Measurements from ENCODE around the gene ZNF343. TPM values are rescaled to one million over a fixed set of nuclear protein-coding genes. Genes with fewer than 3 reads are reported as not detected.

ZNF343 gene
- 13.4 TPM for total RNA-seq (2021; ENCODE audit: unreplicated experiment)
- polyA plus RNA-seq (2012; ENCODE audit: insufficient read length) = 4.7 TPM
- percentile 46 among the genes with signal in this experiment for Bru-seq, nascent RNA
- BruChase-seq, experiment 1, labeled RNA remaining after a 2-hour chase = percentile 54 among the genes with signal in this experiment
- percentile 50 among the genes with signal in this experiment for BruChase-seq, experiment 2, labeled RNA remaining after a 6-hour chase
- long read RNA-seq, transcript ZNF343-201 (6 exons, 3,632 nt) = major isoform, 9 of 22 reads
- long read RNA-seq, partial matches to known transcripts = 0 of 22 reads
- long read RNA-seq, other reads (novel, unspliced or antisense) = 13 of 22 reads

DNA sequence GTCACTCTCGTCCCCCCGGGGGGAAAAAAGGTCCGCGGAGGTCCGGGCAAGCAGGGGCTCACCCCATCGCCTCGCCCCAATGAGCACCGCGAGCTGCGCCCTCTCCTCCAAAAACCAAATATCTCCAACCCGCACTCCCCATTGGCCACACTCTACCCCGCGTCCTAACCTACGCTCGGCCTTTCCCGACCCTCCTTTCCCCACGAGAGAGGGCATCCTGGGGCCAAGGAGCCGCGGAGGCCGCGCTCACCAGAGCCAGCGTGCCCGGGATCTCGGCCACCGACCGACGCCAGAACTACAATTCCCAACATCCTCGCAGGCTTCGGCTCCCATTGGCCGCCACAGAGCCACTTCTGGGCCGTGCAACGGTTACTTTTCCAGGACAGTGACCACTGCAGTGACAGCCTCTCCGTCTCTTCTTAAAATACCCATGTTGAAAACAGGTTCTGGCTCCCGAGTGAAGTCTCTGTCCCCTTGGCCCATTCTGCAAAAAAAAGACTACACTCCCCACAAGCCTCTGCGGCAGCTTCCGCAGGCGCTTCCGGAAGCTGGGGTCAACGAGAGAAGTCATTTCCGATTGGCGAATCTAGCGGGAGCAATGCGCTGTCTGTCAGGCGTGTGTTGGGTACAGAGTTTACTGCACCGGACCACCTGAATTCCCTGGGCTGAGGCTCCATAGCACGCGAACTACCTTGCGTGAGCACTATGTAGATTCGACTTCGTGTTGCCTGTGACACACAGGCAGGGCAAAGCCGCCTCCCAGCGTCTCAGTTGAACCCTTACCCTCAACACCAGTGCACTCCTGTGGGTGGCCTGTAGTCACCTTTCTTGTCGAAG, at the start of gene ZNF343:
Gene ZNF343 (minus strand): TSS at position 285 of the 837 bp plus-strand sequence. CDS start 15,020 bp downstream, outside the sequence.
- in situ Hi-C loops (cut with HindIII; ENCODE audit: low pct_unique_long_range_greater_than_20kb, low sequenced_read_pairs) = no loop called here
- BruUV-seq (replicated peaks) = no TSS peak
- peak; percentile 69 for DNase-seq (ENCODE audit: low read depth, low spot score)
- ChIA-PET POLR2A (no interaction called here), CTCF (interaction anchor here (1.5 kb wide), 1 partner anchor 13 kb away, joined by 4 read pairs; no protein-coding TSS in a partner anchor)
- peak within 1 kb of the TSS; percentile 97 for H3K27ac ChIP-seq (ENCODE audit: low read length)
- H3K9me3 ChIP-seq (ENCODE audit: control insufficient read depth, insufficient read depth, low read depth, low read length) = no peaks in the 10 kb centered on the region
- peak within 1 kb of the TSS; percentile 73 to 96 for H3K4me3 ChIP-seq (ENCODE audit: low read depth in 2 of 2, low read length in 2 of 2)
- peaks cover 7% of the 10 kb centered on the region for H3K4me1 ChIP-seq (ENCODE audit: control insufficient read depth, insufficient read depth, low read length)
- ATAC-seq = peak; percentile 98
- no peaks in the 10 kb centered on the region; the same call in 1 of the 2 replicates for H3K27me3 ChIP-seq (ENCODE audit: control insufficient read depth, insufficient read depth, low read length)
- peaks cover 4% of the 10 kb centered on the region; the same call in 1 of the 2 replicates for H3K36me3 ChIP-seq (ENCODE audit: control insufficient read depth, insufficient read depth, low read length)
- intact Hi-C loops (cut with micrococcal nuclease; ENCODE audit: unreplicated experiment) = no loop called here
- TF ChIP-seq TCF7L2 (IDR thresholded peaks at IDR 0.05; ENCODE audit: low read depth, low read length) (no peak), SIN3A (IDR thresholded peaks at IDR 0.05; ENCODE audit: borderline replicate concordance, insufficient read depth, low read depth, low read length) (0 out of 2 replicates have a peak, but pooled peaks have one; percentile 5), POLR2AphosphoS5 (IDR thresholded peaks at IDR 0.05; ENCODE audit: low read depth, low read length) (peak; percentile 76)
- TF ChIP-seq, protein P1, sequence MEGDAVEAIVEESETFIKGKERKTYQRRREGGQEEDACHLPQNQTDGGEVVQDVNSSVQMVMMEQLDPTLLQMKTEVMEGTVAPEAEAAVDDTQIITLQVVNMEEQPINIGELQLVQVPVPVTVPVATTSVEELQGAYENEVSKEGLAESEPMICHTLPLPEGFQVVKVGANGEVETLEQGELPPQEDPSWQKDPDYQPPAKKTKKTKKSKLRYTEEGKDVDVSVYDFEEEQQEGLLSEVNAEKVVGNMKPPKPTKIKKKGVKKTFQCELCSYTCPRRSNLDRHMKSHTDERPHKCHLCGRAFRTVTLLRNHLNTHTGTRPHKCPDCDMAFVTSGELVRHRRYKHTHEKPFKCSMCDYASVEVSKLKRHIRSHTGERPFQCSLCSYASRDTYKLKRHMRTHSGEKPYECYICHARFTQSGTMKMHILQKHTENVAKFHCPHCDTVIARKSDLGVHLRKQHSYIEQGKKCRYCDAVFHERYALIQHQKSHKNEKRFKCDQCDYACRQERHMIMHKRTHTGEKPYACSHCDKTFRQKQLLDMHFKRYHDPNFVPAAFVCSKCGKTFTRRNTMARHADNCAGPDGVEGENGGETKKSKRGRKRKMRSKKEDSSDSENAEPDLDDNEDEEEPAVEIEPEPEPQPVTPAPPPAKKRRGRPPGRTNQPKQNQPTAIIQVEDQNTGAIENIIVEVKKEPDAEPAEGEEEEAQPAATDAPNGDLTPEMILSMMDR (IDR thresholded peaks at IDR 0.05) = no peak

DNA sequence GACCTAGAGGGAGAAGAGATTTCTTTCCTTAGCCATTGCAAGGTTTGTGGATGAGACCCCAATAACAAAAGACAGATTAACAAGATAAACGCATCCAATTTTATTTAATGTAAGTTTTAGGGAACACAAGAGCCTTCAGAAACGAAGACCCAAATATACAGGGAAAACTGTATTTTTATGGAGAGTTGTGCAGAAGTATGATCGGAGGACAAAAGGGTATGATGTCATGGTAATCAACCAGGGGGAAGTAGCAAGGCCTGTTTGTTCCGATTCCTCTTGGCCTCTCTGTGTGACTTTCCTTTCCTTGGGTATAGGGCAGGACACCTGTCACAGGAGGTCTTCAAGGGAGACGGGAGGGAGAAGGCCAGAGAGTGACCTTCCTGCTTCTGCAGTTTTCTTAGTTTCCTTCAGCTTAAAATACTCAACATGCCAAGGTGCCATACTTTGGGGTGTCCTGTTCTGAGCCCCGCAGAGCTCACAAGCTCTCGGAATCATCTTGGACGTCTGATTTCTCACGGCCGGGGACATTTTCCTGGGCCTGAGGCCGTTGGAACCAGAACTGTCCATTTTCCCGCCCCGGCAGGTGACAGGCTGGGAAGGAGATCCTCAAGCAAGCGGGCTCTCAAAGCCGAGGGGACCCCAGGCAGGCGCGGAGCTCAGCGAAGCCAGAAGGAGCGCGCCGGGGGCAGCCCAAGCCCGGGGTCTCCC, 49.3 kb upstream of the ZNF343 start:
- no peaks in the 10 kb centered on the region for H3K36me3 ChIP-seq (ENCODE audit: control insufficient read depth, insufficient read depth, low read length)
- no peak overlapping the region for H3K4me3 ChIP-seq (ENCODE audit: low read depth in 2 of 2, low read length in 2 of 2)
- ChIA-PET CTCF (no interaction called here), POLR2A (no interaction called here)
- peaks cover 39% of the 10 kb centered on the region for H3K27me3 ChIP-seq (ENCODE audit: control insufficient read depth, insufficient read depth, low read length)
- in situ Hi-C loops (cut with HindIII; ENCODE audit: low pct_unique_long_range_greater_than_20kb, low sequenced_read_pairs) (no loop called here), intact Hi-C loops (cut with micrococcal nuclease; ENCODE audit: unreplicated experiment) (no loop called here)
- no peaks in the 10 kb centered on the region for H3K4me1 ChIP-seq (ENCODE audit: control insufficient read depth, insufficient read depth, low read length)
- DNase-seq (ENCODE audit: low read depth, low spot score) = no peak
- H3K27ac ChIP-seq (ENCODE audit: low read length) = no peak overlapping the region
- H3K9me3 ChIP-seq (ENCODE audit: control insufficient read depth, insufficient read depth, low read depth, low read length) = no peaks in the 10 kb centered on the region
- TF ChIP-seq SIN3A (IDR thresholded peaks at IDR 0.05; ENCODE audit: borderline replicate concordance, insufficient read depth, low read depth, low read length) = no peak
- TF ChIP-seq, protein P1 (IDR thresholded peaks at IDR 0.05) = no peak
- TF ChIP-seq POLR2AphosphoS5 (IDR thresholded peaks at IDR 0.05; ENCODE audit: low read depth, low read length) = no peak
- TF ChIP-seq TCF7L2 (IDR thresholded peaks at IDR 0.05; ENCODE audit: low read depth, low read length) = no peak
- TF ChIP-seq REST (IDR thresholded peaks at IDR 0.05; ENCODE audit: insufficient read depth in 1 of 2, low read depth in 2 of 2, low read length in 1 of 2) = no peak
- BruUV-seq (replicated peaks) = no TSS peak
- no peak for ATAC-seq
